GM03348 (cell line): ENCODE data around the gene ASTE1.
"Not testable (repeated sequence)": the region's sequence is repeated elsewhere in the genome, so short reads cannot be mapped to it uniquely, and the experiment has no call there.

Experiments used
- DNase-seq: peaks from one replicate; pipeline ENCODE4 v3.0.0; 2012; ENCODE audit warnings: low spot score

ASTE1 gene

GRCh38 chr3:131008326-131008725 is 18.3 kb downstream of the ASTE1 start:
- DNase-seq = no peak

- no peak for DNase-seq
Measured at GRCh38 chr3:131007782-131008181, 18.8 kb downstream of the ASTE1 start.

GRCh38 chr3:131007256-131007655 is 19.4 kb downstream of the ASTE1 start:
- DNase-seq = no peak

GRCh38 chr3:131004603-131005002 is 22.0 kb downstream of the ASTE1 start:
- no peak for DNase-seq

GRCh38 chr3:131001071-131001470 is 25.6 kb downstream of the ASTE1 start:
- no peak for DNase-seq

GRCh38 chr3:130997289-130997688 is 29.3 kb downstream of the ASTE1 start:
- no peak for DNase-seq

- no peak for DNase-seq
Measured at GRCh38 chr3:130992344-130992743, 34.3 kb downstream of the ASTE1 start.

GRCh38 chr3:130991126-130991525 is 35.5 kb downstream of the ASTE1 start:
- no peak for DNase-seq

GRCh38 chr3:130990282-130990681 is 36.3 kb downstream of the ASTE1 start:
- no peak for DNase-seq

- DNase-seq = no peak
Measured at GRCh38 chr3:130981469-130981868, 45.2 kb downstream of the ASTE1 start.

- DNase-seq = no peak
Measured at GRCh38 chr3:130979117-130979516, 47.5 kb downstream of the ASTE1 start.

GRCh38 chr3:130976706-130977105 is 49.9 kb downstream of the ASTE1 start:
- no peak for DNase-seq

GRCh38 chr3:130975251-130975650 is 51.4 kb downstream of the ASTE1 start:
- no peak for DNase-seq

- DNase-seq = no peak
Measured at GRCh38 chr3:130974201-130974600, 52.4 kb downstream of the ASTE1 start.

- DNase-seq = no peak
Measured at GRCh38 chr3:130973406-130973805, 53.2 kb downstream of the ASTE1 start.

- DNase-seq = not testable (repeated sequence)
Measured at GRCh38 chr3:130972592-130972991, 54.0 kb downstream of the ASTE1 start.

- DNase-seq = no peak
Measured at GRCh38 chr3:130971208-130971607, 55.4 kb downstream of the ASTE1 start.

- no peak for DNase-seq
Measured at GRCh38 chr3:130969621-130970020, 57.0 kb downstream of the ASTE1 start.

GRCh38 chr3:130968221-130968620 is 58.4 kb downstream of the ASTE1 start:
- DNase-seq = no peak

- DNase-seq = no peak
Measured at GRCh38 chr3:130967281-130967680, 59.3 kb downstream of the ASTE1 start.

- peak; percentile 54 for DNase-seq
Measured at GRCh38 chr3:130963878-130964277, 62.7 kb downstream of the ASTE1 start.
